WI38 (cell line): ENCODE data around the gene SVEP1.

Experiments
- H3K4me3 ChIP-seq: 2 replicates; pipeline ENCODE4 v1.5.1; 2011; ENCODE audit warnings: low read depth, mild to moderate bottlenecking, control low read depth, low read length
- CTCF ChIP-seq: IDR thresholded peaks from 2 replicates; pipeline ENCODE4 v1.5.1; 2012; ENCODE audit warnings: low read depth, mild to moderate bottlenecking, control low read depth, low read length

The SVEP1 gene

GRCh38 chr9:110356639-110357395 is 222.7 kb downstream of the SVEP1 start:
- TF ChIP-seq CTCF: no peak

GRCh38 chr9:110355911-110356310 is 223.6 kb downstream of the SVEP1 start:
- H3K4me3 ChIP-seq: no peak overlapping the region
- TF ChIP-seq CTCF: no peak

More at GRCh38 chr9:110356639-110357395, 222.7 kb downstream of the SVEP1 start:
- no peak overlapping the region for H3K4me3 ChIP-seq

DNA sequence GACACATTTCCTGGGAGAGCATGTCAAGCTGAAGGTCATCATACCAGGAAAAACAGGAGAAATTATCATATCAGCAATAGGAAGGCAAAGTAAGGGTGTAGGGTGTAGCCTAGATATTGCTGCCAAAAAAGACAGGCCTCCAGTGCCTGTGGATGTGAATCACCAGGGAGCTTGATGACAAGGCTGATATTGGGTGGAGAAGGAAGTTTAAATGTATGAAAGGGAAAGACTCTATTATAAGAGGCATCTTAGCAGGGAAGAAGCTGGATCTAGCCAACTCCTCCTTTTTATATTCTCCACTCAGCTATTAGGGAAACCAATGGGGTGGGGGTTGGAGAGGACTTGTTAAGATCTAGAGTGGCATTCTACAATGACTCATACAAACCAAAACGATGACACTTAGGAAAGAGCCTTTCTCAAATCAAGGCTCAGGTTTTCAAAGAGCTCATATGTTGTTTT is 228.5 kb downstream of the SVEP1 start:
- H3K4me3 ChIP-seq: no peak overlapping the region
- no peak for TF ChIP-seq CTCF

DNA sequence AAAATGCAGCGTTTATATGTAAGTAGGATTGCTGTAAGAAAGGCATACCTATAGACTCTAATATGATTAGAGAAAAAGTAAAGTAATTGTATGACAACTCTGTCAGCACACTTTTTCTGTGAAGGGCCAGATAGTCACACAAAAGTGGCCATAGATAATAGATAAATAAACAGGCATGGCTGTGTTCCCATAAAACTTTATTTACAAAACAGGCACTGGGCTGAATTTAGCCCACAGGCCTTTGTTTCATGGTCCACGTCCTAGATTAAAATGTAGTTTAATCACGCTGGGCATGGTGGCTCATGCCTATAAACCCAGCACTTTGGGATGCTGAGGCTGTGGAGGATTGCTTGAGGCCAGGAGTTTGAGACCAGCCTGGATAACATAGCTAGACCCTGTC is 233.2 kb downstream of the SVEP1 start:
- TF ChIP-seq CTCF: no peak
- no peak overlapping the region for H3K4me3 ChIP-seq

- no peak overlapping the region for H3K4me3 ChIP-seq
- TF ChIP-seq CTCF: no peak
These were observed 234.7 kb downstream of the SVEP1 start for GRCh38 chr9:110344821-110345220.

DNA sequence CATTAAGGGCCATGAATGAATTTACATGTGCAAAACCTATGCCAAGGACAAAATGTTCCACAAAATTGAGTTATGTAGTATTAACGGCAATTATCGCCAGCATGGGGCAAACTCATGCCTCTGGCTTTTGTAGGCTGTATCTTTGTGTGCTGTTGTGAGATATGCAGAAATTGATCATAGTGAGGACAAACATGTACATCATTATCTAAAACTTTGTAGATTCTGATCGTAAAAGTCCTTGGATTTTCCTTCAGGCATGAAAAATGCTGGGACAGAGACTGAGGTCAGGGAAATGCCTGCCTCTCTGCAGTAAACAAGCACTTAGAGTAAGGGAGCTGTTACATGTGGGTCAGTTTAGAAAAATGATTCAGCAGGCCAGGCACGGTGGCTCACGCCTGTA is 236.0 kb downstream of the SVEP1 start:
- no peak overlapping the region for H3K4me3 ChIP-seq
- TF ChIP-seq CTCF: no peak

DNA sequence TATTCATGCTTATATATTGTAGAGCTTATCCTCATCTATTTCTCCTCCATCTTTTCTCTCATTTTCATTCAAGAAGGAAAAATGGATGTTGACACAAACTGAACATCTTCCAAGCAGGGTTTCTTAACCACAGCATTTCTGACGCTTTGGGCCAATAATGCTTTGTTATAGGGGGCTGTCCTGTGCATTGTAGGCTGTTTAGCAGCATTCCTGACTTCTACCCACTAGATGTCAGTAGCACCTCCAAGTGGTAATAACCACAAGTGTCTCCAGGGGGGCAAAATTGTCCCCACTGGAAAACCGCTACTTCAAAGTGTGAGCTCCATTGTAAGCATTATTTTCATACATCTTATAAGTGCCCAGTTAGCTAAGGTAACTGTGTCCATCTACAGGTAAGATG is 239.2 kb downstream of the SVEP1 start:
- no peak overlapping the region for H3K4me3 ChIP-seq
- TF ChIP-seq CTCF: peak; percentile 35
